ENCODE data around the gene NFATC1.

Gene NFATC1

DNA sequence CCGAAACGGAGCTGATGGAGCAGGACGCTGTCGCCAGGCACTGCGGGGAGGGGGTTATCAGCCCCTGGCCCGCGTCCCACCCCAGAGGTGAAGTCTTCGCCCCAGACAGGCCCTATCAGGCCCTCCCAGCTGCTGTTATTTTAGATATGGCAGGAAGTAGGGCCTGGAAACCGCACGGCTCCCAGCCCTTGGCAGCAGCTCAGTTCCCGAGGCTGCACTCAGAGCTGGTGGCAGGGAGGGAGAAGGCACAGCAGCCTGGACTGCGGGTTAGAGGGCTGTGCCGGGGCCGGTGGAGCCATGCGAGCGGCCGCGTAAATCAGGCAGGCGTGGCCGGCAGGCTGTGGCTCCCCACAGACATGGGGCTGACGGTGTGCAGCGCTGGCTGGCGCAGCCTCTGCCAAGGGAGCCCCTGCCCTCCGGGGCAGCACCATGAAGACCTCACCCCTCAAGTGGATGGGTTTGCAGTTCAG lies 111.4 kb downstream of the NFATC1 start:
- no peak for TF ChIP-seq CTCF (IDR thresholded peaks at IDR 0.05; ENCODE audit: low read depth, low read length, missing control alignments)
- DNase-seq (ENCODE audit: low read depth) = no peak

GRCh38 chr18:79507546-79508480 lies 112.1 kb downstream of the NFATC1 start:
- DNase-seq (ENCODE audit: low read depth) = no peak
- TF ChIP-seq CTCF (IDR thresholded peaks at IDR 0.05; ENCODE audit: low read depth, low read length, missing control alignments) = no peak
- no peak overlapping the region for H3K4me3 ChIP-seq (ENCODE audit: low read depth, low read length)

More for the DNA sequence above, 111.4 kb downstream of the NFATC1 start:
- H3K4me3 ChIP-seq (ENCODE audit: low read depth, low read length) = no peak overlapping the region

DNA sequence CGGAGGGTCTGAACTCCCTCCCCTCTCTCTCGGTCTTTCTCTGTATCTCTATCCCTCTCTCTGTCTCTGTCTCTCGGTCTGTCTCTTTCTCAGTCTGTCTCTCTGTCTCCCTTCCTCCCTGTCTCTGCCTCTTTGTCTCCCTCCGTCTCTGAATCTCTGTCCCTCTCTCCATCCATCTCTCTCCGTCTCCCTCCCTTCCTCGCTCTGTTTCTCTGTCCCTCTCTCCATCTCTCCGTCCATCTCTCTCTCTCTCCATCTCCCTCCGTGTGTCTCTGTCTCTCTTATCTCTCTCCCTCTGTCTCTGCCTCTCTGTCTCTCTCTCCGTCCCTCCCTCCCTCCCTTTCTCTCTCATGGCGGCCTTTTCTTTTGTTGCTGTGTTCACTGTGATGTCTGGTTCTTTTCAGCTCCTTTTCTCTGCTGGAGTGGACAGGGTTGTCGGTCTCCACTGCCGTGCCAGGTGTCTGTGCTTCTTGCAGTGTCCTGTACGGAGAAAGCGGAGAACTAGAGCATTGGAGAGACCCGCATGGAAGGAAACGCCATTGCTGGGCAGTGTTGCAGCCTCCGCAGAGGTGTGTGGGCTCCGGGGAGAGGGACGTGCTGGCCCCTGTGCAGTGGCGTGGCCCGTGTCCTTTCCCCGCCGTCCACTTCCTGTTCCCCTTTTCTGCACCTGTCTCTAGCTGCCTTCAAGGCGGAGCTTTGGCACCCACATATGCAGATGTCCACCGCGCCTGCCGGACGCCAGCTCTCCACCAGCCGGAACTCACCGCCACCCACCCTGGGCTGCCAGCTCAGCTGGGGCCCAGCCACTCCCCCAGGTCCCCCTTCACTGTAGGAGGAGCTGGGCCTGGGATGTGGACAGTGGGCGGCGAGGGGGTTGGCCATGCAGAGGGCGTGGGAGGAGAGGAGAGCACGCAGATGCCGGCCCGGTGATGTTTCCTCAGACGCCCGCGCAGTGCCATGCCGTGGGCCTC lies 113.1 kb downstream of the NFATC1 start:
- no peak overlapping the region for H3K4me3 ChIP-seq (ENCODE audit: low read depth, low read length)
- DNase-seq (ENCODE audit: low read depth) = no peak
- no peak for TF ChIP-seq CTCF (IDR thresholded peaks at IDR 0.05; ENCODE audit: low read depth, low read length, missing control alignments)

DNA sequence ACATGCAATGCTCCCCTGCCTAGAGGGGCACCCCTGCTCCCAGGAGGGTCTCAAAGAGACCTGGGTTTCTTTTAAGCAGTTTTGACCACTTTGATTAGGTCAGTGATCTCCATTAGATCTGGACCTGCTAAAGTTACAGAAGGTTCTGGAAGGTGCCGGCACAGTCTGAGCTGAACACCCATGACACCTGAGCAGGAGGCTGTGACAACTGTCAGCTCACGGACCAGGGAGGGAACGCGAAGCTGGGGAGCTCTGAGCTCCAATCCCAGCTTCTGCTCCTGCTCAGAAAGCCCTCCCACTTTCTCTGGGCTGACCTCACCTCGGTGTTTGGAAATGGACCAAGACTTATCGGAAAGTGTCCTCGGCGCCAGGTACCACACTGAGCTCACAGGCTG lies 113.8 kb downstream of the NFATC1 start:
- TF ChIP-seq CTCF (IDR thresholded peaks at IDR 0.05; ENCODE audit: low read depth, low read length, missing control alignments) = no peak
- H3K4me3 ChIP-seq (ENCODE audit: low read depth, low read length) = no peak overlapping the region
- no peak for DNase-seq (ENCODE audit: low read depth)

- no peak overlapping the region for H3K4me3 ChIP-seq (ENCODE audit: low read depth, low read length)
- no peak for TF ChIP-seq CTCF (IDR thresholded peaks at IDR 0.05; ENCODE audit: low read depth, low read length, missing control alignments)
- no peak for DNase-seq (ENCODE audit: low read depth)
Observed at GRCh38 chr18:79510046-79510685, 114.4 kb downstream of the NFATC1 start.

- no peak for DNase-seq (ENCODE audit: low read depth)
- TF ChIP-seq CTCF (IDR thresholded peaks at IDR 0.05; ENCODE audit: low read depth, low read length, missing control alignments) = no peak
- H3K4me3 ChIP-seq (ENCODE audit: low read depth, low read length) = no peak overlapping the region
Observed at GRCh38 chr18:79510731-79511241, 115.1 kb downstream of the NFATC1 start.
